HG03571 (cell line): Measurements from ENCODE around the gene COA3.
"Not testable (repeated sequence)": the region's sequence is repeated elsewhere in the genome, so short reads cannot be mapped to it uniquely, and the experiment has no call there.

ENCODE experiments used
- ATAC-seq: cut with Tn5 transposase; IDR thresholded peaks from one replicate; pipeline ENCODE4 v1.9.1; 2021; ENCODE audit not compliant: unreplicated experiment

COA3 gene

DNA sequence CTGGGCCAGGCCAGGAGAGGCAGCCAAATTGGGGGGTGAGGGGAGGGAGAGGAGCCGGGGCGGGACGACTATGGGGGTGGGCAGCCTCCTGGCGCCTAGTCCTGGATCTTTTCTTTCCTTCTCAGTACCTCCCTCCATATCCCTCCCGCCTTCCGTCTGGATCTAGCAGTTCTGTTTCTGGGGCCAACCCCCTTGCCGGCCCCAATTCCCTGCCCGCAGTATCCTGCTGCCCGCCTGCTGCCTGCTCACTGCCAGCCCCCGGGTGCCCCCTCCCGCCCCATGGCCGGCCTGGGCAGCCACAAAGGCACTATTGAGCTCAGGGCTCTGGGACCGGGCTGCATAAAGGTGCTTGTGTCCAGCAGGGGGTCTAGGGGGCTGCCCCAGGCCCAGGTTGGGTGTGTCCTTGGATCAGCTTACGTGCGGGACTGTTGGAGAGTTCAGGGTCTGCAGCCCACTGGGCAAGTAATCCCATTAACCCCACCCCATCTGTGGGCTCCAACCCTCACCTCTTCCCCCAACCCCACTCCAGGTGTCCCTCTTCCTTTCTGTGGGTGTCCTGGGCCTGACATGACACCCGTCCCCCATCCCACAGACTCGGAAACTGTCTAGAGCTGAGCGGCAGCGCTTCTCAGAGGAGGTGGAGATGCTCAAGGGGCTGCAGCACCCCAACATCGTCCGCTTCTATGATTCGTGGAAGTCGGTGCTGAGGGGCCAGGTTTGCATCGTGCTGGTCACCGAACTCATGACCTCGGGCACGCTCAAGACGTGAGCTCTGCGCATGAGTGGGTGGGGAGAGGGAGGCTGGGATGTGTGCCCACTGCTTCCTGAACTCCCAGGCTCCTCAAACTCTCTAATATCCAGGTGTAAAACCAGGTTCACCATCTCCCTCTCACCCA lies 16.1 kb downstream of the COA3 start:
- ATAC-seq = no peak

DNA sequence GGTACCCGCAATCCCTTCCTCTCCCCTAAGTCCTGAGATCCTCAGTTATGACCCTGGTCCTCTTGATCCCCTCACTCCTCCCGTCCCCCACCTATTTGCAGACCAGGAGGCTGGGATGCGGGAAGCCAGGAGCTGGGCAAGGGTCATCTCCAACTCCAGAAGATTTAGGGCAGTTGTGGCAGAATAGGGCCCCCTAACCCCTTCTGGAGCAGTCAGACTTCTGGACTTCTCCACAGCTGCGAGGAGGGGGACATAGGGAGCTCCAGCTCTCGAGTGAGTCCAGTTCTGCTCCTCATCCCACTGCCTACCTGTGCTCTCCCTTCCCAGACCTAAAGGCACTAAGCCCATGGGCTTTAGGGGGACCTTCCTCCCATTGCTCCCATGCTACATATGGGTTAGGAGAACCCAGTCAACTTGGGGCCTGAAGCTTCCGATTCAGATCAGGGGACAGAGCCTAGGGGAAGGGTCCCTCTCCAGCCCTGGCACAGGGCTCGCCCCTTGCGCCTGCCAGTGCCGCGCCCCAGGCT lies 16.8 kb downstream of the COA3 start:
- no peak for ATAC-seq

- no peak for ATAC-seq
Observed at GRCh38 chr17:42780851-42781638, 17.5 kb downstream of the COA3 start.

- no peak for ATAC-seq
Observed at GRCh38 chr17:42779936-42780850, 18.3 kb downstream of the COA3 start, which contains the start of gene WNK4. Gene WNK4 (plus strand): TSS chr17:42780610. CDS start chr17:42780699, 89 bp downstream.

DNA sequence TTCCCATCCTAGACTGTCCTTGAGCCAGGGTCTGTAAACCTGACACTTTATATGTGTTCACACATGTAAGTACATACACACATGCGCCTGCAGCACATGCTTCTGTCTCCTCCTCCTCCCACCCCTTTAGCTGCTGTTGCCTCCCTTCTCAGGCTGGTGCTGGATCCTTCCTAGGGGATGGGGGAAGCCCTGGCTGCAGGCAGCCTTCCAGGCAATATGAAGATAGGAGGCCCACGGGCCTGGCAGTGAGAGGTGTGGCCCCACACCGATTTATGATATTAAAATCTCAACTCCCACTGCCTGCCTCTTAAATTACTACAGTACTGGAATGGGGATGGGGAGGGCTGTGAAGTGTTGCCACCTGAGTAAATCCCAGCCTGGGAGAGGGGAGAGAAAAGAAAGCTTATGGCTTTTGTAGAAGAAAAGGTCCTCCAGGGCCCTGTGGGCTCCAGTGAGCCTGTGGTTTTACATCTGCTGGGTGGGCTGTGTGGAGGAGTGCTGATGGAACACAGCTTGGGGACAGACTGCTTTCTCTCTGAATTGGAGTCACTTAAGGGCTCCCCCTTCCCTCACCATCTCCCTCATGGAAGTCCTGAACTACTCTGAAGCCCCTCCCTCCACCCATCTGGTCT lies 19.1 kb downstream of the COA3 start:
- ATAC-seq = no peak

DNA sequence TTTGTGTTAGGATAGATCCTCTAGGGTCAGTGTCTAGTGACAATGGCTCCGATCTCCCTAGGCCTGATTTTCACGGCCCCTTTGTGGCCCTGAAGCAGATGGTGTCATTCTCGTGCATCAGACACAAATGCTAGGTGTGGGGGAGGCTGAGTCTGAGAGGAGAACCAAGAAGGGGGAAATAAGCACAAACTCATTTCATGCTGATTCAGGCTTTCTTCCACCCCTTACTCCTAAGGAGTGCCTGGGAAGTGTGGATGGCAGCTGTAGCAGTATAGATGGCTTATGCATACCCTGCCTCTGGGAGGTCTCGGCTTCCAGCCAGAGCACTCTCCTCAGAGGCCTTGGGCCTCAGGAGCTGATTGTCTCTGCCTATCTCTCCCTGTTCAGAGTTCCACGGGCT lies 19.9 kb downstream of the COA3 start:
- no peak for ATAC-seq

DNA sequence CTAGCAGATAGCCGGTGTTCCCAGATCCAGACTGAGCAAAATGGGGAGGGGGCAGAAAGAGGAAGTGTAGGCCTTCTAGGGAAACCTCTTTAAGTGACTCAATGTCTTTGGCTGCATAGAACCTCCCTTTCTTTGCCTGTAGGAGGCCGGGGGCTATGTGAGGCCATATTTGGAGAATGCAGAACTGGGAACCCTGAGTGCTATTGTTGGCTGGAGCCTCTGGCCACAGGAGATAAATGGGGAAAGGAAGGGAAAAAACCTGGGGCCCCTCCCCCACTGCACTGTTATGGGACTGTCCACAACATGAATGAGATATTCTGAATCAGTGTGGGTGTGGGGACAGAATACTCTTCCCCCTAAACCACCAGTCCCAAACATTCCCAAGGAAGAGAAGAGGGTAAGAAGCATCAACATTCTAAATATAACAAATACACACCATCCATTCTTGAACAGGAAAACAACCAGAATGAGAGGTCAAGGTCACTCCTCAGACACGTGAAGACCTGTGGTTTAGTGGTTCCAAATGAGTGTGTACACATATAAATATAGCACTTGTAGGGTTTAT lies 22.9 kb downstream of the COA3 start:
- ATAC-seq = no peak

DNA sequence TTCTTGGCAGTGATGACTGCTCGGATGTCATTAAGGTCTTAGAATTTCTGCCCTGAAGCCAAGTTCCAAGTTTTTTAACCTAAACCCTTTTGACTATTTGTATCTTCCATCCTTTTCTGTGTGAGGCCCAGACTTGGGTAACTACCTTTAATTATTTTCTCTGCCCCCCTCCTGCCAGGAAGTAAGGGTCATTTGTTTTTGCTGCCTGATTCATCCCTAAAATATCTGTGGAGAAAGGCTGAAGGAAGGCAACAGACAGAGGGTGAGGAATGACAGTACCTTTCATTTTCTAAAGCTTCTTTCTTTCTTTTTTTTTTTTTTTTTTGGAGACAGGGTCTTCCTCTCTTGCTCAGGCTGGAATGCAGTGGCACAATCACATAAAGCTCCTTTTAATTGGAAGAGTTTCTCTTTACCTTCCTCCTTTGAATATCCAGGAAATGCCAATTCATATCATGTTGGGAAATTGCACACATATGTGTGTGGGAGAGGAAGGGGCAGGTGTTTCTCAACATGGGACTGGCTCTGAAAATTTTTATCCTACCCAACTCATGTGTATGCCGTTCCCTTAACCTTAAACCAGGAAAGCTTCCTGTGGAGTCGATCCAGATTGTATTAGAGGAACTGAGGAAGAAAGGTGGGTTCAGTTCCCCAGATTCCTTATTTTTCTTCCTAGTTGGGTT lies 24.3 kb downstream of the COA3 start:
- ATAC-seq = no peak

GRCh38 chr17:42773290-42774035 lies 25.0 kb downstream of the COA3 start, which contains the start of gene VPS25:
Gene VPS25 (plus strand): TSS chr17:42773449. CDS start chr17:42773476, 27 bp downstream.
- ATAC-seq = no peak

GRCh38 chr17:42772945-42773289 lies 25.6 kb downstream of the COA3 start:
- ATAC-seq = no peak

DNA sequence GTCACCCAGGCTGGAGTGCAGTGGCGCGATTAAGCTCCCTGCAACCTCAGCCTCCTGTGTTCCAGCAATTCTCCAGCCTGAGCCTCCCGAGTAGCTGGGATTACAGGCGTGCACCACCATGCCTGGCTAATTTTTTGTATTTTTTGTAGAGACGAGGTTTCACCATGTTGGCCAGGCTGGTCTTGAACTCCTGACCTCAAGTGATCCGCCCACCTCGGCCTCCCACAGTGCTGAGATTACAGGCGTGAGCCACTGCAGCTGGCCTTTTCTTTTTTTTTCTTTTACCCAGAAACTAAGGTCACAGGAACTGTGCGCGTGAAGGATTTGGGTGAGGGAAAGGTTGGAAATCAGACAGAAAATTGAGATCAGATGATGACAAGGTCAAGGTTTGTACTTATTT lies 28.5 kb downstream of the COA3 start:
- ATAC-seq = not testable (repeated sequence)

- ATAC-seq = not testable (repeated sequence)
Observed at GRCh38 chr17:42768006-42768405, 30.5 kb downstream of the COA3 start.

DNA sequence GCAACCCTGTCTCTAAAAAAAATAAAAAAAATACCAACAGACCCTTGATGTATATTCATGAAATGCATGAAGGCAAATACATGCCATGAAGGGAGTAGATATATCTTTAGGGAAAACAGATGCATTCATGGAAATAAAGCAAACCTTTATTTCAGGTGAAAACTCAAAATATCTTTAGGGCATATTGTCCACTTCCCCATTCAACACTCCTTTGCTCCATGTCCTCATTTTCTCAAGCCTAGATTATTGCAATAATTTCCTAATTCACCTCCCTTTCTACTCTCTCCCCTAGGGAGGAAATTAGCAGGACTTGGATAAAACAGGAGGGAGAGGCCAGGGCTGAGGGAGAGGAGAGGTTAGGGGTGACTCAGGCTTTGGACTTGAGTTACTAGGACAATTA lies 31.0 kb downstream of the COA3 start:
- ATAC-seq = no peak

DNA sequence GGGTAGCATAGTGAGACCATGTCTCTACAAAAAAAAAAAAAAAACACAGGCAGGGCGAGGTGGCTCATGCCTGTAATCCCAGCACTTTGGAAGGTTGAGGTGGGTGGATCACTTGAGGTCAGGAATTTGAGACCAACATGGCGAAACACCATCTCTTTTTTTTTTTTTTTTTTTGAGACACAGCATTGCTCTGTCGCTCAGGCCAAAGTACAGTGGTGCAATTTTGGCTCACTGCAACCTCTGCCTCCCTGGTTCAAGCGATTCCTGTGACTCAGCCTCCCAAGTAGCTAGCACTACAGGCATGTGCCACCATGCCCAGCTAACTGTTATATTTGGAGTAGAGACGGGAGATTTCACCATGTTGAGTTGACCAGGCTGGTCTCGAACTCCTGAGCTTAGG lies 32.4 kb downstream of the COA3 start:
- no peak for ATAC-seq

GRCh38 chr17:42761638-42762037 lies 36.9 kb downstream of the COA3 start:
- no peak for ATAC-seq

- ATAC-seq = no peak
Observed at GRCh38 chr17:42760652-42761581, 37.6 kb downstream of the COA3 start, which contains the start of gene RAMP2. Gene RAMP2 (plus strand): TSS chr17:42761227. CDS start chr17:42761262, 35 bp downstream.

DNA sequence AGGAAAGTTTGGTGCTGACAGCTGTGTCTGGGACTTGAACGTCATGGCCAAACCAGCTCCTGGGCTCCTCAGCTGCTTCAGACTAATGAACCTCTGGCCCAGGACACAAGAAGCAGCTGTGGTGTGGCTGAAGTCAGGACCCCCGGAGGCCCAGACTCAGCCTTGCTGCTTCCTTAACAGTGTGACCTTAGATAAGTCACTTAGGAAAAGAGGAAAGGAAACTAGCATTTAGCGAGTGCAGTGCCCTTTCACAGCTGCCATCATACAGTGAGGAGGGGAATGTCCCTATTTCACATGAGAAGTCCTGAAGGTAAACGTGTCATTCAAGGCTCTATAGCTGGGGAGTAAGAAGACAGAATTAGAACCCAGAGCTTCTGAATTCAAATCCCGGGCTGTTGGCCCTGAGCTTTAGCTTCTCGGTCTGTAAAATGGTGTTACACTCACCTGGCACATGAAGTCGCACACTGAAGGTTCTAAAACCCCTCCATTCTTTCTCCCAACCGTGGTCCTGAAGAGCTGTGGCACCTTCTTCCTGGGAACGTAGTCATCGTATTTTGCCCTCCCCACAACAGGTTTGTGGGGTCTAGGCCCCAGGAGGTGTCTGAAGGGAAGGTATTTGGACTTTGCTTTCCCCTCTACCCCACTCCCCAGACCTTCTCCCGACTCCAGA lies 38.4 kb downstream of the COA3 start:
- ATAC-seq = no peak
